ENCODE results near the gene SLC30A3. TPM values are rescaled to one million over a fixed set of nuclear protein-coding genes. Genes with fewer than 3 reads are reported as not detected.

The SLC30A3 gene
- polyA plus RNA-seq, 1 donor from 2014 or later = not detected

DNA sequence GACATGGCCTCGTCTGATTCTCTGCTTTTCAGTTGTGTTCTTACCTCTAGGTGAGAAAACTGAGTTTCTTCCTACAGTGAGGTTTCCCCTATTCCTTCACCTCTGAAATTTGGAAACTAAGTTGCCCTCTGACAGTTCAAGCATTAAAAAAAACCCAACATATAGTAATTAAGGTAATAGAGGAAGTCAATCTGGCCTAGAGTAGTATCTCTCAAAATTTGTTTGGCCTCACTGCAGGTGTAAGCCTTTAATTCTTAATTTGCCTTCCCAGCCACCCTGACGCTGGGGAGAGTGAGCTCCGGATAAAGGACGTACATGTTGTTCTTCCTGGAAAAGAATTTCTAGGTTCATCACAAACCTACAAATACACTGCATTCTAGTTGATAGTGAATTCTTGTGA lies 44.2 kb downstream of the SLC30A3 start:
- no peaks in the 10 kb centered on the region for H3F3A ChIP-seq (ENCODE audit: insufficient read depth, low read length, poor library complexity, severe bottlenecking)
- H4K20me1 ChIP-seq (ENCODE audit: insufficient read depth) = no peaks in the 10 kb centered on the region
- no peak overlapping the region for H3K27ac ChIP-seq (ENCODE audit: low read length)
- H2AFZ ChIP-seq (ENCODE audit: low read depth, low read length) = no peak overlapping the region
- TF ChIP-seq, protein P1, sequence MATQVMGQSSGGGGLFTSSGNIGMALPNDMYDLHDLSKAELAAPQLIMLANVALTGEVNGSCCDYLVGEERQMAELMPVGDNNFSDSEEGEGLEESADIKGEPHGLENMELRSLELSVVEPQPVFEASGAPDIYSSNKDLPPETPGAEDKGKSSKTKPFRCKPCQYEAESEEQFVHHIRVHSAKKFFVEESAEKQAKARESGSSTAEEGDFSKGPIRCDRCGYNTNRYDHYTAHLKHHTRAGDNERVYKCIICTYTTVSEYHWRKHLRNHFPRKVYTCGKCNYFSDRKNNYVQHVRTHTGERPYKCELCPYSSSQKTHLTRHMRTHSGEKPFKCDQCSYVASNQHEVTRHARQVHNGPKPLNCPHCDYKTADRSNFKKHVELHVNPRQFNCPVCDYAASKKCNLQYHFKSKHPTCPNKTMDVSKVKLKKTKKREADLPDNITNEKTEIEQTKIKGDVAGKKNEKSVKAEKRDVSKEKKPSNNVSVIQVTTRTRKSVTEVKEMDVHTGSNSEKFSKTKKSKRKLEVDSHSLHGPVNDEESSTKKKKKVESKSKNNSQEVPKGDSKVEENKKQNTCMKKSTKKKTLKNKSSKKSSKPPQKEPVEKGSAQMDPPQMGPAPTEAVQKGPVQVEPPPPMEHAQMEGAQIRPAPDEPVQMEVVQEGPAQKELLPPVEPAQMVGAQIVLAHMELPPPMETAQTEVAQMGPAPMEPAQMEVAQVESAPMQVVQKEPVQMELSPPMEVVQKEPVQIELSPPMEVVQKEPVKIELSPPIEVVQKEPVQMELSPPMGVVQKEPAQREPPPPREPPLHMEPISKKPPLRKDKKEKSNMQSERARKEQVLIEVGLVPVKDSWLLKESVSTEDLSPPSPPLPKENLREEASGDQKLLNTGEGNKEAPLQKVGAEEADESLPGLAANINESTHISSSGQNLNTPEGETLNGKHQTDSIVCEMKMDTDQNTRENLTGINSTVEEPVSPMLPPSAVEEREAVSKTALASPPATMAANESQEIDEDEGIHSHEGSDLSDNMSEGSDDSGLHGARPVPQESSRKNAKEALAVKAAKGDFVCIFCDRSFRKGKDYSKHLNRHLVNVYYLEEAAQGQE (IDR thresholded peaks at IDR 0.05; ENCODE audit: borderline replicate concordance) = no peak
- no peak for TF ChIP-seq SMC3 (conservative IDR thresholded peaks at IDR 0.05; ENCODE audit: poor library complexity)
- no peak for TF ChIP-seq EP300 (conservative IDR thresholded peaks at IDR 0.05; ENCODE audit: poor library complexity, severe bottlenecking)
- H3K4me2 ChIP-seq (ENCODE audit: low read length) = no peak overlapping the region
- H3K9me3 ChIP-seq (ENCODE audit: low read length) = no peaks in the 10 kb centered on the region
- H3K27me3 ChIP-seq (ENCODE audit: insufficient read depth, low read depth, low read length) = no peaks in the 10 kb centered on the region
- peaks cover under 1% of the 10 kb centered on the region for H3K79me2 ChIP-seq (replicated peaks; ENCODE audit: insufficient read depth, low read length)
- no peak overlapping the region for H3K9ac ChIP-seq (ENCODE audit: low read length)
- H3K9me2 ChIP-seq (ENCODE audit: insufficient read depth, low read length) = no peaks in the 10 kb centered on the region
- H3K4me3 ChIP-seq (ENCODE audit: low read length) = peak overlapping the region; percentile 86
- H3K36me3 ChIP-seq (ENCODE audit: insufficient read depth, low read length) = no peaks in the 10 kb centered on the region

DNA sequence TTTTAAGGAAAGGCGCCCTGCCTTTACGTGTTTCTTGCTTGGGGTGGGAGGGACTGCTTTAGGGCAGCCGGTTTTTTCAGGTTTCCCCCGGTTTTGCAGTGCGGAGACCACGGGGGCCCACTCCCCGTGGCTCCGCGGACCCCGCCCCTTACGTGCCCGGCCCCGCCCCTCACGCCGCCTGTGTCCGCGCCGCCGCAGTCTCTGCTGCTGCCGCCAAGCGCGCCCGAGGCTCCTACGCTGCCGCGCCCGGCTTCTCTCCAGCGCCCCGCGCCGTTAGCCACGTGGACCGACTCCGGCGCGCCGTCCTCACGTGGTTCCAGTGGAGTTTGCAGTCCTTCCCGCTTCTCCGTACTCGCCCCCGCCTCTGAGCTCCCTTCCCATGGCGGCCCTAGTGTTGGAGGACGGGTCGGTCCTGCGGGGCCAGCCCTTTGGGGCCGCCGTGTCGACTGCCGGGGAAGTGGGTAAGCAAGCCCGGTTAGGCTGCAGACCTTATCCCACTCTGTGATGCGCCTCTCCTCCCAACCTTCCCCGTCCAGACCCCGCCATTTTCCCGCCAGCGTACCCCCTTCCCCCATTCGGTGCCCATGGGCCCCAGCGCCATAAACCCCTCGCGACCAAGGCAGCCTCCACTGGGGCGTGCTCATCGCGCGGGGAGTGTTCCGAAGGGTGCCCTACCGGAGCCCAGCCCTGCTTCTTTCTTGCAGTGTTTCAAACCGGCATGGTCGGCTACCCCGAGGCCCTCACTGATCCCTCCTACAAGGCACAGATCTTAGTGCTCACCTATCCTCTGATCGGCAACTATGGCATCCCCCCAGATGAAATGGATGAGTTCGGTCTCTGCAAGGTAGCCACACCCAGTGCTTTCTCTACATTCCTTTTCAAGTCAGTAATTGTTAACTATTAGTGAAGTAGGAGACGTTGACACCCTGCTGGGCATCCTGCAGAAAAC lies 45.4 kb downstream of the SLC30A3 start, which contains the start of gene CAD:
Gene CAD, plus strand, starts transcription at position 197 of the 949 bp plus-strand sequence. Its CDS starts 183 bp downstream, at position 380.
- Histone ChIP-seq H3F3A (ENCODE audit: insufficient read depth, low read length, poor library complexity, severe bottlenecking) (peaks cover 10% of the 10 kb centered on the region), H3K36me3 (ENCODE audit: insufficient read depth, low read length) (no peaks in the 10 kb centered on the region)
- TF ChIP-seq MXI1 (conservative IDR thresholded peaks at IDR 0.05; ENCODE audit: poor library complexity, severe bottlenecking) (peak; percentile 99), SMC3 (conservative IDR thresholded peaks at IDR 0.05; ENCODE audit: poor library complexity) (peak; percentile 56), RAD21 (conservative IDR thresholded peaks at IDR 0.05) (peak; percentile 24), TAF1 (IDR thresholded peaks at IDR 0.05; ENCODE audit: low read depth) (peak; percentile 67), EP300 (conservative IDR thresholded peaks at IDR 0.05; ENCODE audit: poor library complexity, severe bottlenecking) (no peak), POLR2AphosphoS5 (IDR thresholded peaks at IDR 0.05) (peak; percentile 63), EZH2 (IDR thresholded peaks at IDR 0.05; ENCODE audit: borderline replicate concordance, insufficient read depth, low read length, poor library complexity, severe bottlenecking) (no peak)
- TF ChIP-seq, protein P2, sequence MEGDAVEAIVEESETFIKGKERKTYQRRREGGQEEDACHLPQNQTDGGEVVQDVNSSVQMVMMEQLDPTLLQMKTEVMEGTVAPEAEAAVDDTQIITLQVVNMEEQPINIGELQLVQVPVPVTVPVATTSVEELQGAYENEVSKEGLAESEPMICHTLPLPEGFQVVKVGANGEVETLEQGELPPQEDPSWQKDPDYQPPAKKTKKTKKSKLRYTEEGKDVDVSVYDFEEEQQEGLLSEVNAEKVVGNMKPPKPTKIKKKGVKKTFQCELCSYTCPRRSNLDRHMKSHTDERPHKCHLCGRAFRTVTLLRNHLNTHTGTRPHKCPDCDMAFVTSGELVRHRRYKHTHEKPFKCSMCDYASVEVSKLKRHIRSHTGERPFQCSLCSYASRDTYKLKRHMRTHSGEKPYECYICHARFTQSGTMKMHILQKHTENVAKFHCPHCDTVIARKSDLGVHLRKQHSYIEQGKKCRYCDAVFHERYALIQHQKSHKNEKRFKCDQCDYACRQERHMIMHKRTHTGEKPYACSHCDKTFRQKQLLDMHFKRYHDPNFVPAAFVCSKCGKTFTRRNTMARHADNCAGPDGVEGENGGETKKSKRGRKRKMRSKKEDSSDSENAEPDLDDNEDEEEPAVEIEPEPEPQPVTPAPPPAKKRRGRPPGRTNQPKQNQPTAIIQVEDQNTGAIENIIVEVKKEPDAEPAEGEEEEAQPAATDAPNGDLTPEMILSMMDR (IDR thresholded peaks at IDR 0.05; ENCODE audit: poor library complexity, severe bottlenecking) = peak; percentile 54
- TF ChIP-seq, protein P1 (IDR thresholded peaks at IDR 0.05; ENCODE audit: borderline replicate concordance) = peak; percentile 77

More for the DNA sequence above, 45.4 kb downstream of the SLC30A3 start, which contains the start of gene CAD:
- Histone ChIP-seq H3K9ac (ENCODE audit: low read length) (peak within 1 kb of the TSS; percentile 57), H3K79me2 (replicated peaks; ENCODE audit: insufficient read depth, low read length) (peaks cover 5% of the 10 kb centered on the region), H3K9me2 (ENCODE audit: insufficient read depth, low read length) (no peaks in the 10 kb centered on the region), H3K27me3 (ENCODE audit: insufficient read depth, low read depth, low read length) (no peaks in the 10 kb centered on the region), H3K4me2 (ENCODE audit: low read length) (peak within 1 kb of the TSS; percentile 58), H4K20me1 (ENCODE audit: insufficient read depth) (no peaks in the 10 kb centered on the region), H3K27ac (ENCODE audit: low read length) (peak within 1 kb of the TSS; percentile 80), H3K4me3 (ENCODE audit: low read length) (peak within 1 kb of the TSS; percentile 86), H2AFZ (ENCODE audit: low read depth, low read length) (peak within 1 kb of the TSS; percentile 63), H3K9me3 (ENCODE audit: low read length) (no peaks in the 10 kb centered on the region)

Measured in neural cell (in vitro differentiated cells).